Activated B cell treated with CpG ODN at 0.5 μM for 24 hours (primary cell): ENCODE results near the gene C17orf58. TPM values are rescaled to one million over a fixed set of nuclear protein-coding genes. Genes with fewer than 3 reads are reported as not detected.

ENCODE experiments used
- ATAC-seq: fragments of 200-7000 bp; cut with Tn5 transposase; one replicate; pipeline ENCODE4 v1.10.0; 2021; ENCODE audit warnings: low read depth, mild to moderate bottlenecking, moderate library complexity
- CTCF ChIA-PET: fragments of 350-600 bp; sonication (Branson Sonifier 250); formaldehyde crosslinking; loops from one replicate; lab custom pipeline; 2021; ENCODE audit warnings: antibody characterized with exemption; lab: Charles Lee
- POLR2A ChIA-PET: fragments of 350-600 bp; sonication (Branson Sonifier 250); formaldehyde crosslinking; loops from one replicate; lab custom pipeline; 2021; ENCODE audit warnings: antibody characterized with exemption; lab: Charles Lee
- DNase-seq: peaks from one replicate; pipeline ENCODE4 v3.0.0; 2022
- H3K27ac Mint-ChIP-seq: one replicate; pipeline ENCODE4 v1.8.0; 2020; ENCODE audit warnings: mixed read lengths
- H3K27me3 Mint-ChIP-seq: one replicate; pipeline ENCODE4 v1.8.0; 2021; ENCODE audit warnings: mixed read lengths
- H3K36me3 Mint-ChIP-seq: one replicate; pipeline ENCODE4 v1.8.0; 2021; ENCODE audit warnings: low read depth, mixed read lengths
- H3K4me1 Mint-ChIP-seq: one replicate; pipeline ENCODE4 v1.8.0; 2021; ENCODE audit warnings: mixed read lengths
- H3K4me3 Mint-ChIP-seq: one replicate; pipeline ENCODE4 v1.8.0; 2020; ENCODE audit warnings: mild to moderate bottlenecking, mixed read lengths
- H3K9me3 Mint-ChIP-seq: one replicate; pipeline ENCODE4 v1.8.0; 2020; ENCODE audit warnings: mixed read lengths
- intact Hi-C: fragments of 100-400 bp; cut with micrococcal nuclease; formaldehyde crosslinking; loops from one replicate; pipeline ENCODE4 v1.15.1; 2024
- total RNA-seq: library from RNA; stranded (reverse); gene quantifications from 2 replicates; pipeline ENCODE4 v1.2.3, GENCODE V29; 2022
- TF ChIP-seq, protein P1 (sequence below): fragments of 200-600 bp; IDR thresholded peaks from one replicate; pipeline ENCODE4 v1.8.0; 2022; ENCODE audit warnings: antibody characterized with exemption, mild to moderate bottlenecking

The C17orf58 gene
- total RNA-seq, 1 donor from 2014 or later: 4.3 TPM

DNA sequence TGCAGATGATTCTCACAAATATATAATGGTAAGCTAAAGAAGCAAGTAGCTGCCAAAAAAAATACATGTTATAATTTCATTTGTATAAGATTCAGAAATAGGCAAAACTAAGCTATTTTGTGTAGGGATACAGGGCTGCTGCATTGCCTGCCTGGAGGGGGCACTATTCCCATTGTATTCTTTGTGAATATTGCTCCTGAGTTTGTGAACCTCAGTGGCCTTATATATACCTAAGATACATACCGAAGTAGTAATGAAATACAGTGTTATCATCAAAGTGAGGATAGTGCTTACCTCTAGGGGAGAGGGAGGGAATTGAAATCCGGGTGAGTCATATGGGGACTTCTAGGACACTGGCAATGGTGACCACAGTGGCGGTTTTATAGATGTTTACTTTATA lies 53.5 kb downstream of the C17orf58 start:
- intact Hi-C loops: no loop called here
- DNase-seq (no peak), ATAC-seq (no peak)
- H3K4me1 Mint-ChIP-seq: no peaks in the 10 kb centered on the region
- H3K27me3 Mint-ChIP-seq: no peaks in the 10 kb centered on the region
- H3K4me3 Mint-ChIP-seq: no peak overlapping the region
- no peaks in the 10 kb centered on the region for H3K9me3 Mint-ChIP-seq
- no peak overlapping the region for H3K27ac Mint-ChIP-seq
- ChIA-PET CTCF (interaction anchor here (0.9 to 1.2 kb wide), 5 partner anchors 17 to 520 kb away, joined by 3 to 5 read pairs (median 4); no protein-coding TSS in a partner anchor), POLR2A (no interaction called here)
- H3K36me3 Mint-ChIP-seq: peaks cover 89% of the 10 kb centered on the region
- TF ChIP-seq, protein P1, sequence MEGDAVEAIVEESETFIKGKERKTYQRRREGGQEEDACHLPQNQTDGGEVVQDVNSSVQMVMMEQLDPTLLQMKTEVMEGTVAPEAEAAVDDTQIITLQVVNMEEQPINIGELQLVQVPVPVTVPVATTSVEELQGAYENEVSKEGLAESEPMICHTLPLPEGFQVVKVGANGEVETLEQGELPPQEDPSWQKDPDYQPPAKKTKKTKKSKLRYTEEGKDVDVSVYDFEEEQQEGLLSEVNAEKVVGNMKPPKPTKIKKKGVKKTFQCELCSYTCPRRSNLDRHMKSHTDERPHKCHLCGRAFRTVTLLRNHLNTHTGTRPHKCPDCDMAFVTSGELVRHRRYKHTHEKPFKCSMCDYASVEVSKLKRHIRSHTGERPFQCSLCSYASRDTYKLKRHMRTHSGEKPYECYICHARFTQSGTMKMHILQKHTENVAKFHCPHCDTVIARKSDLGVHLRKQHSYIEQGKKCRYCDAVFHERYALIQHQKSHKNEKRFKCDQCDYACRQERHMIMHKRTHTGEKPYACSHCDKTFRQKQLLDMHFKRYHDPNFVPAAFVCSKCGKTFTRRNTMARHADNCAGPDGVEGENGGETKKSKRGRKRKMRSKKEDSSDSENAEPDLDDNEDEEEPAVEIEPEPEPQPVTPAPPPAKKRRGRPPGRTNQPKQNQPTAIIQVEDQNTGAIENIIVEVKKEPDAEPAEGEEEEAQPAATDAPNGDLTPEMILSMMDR: no peak

Other genes starting within 250 kb of the C17orf58 start
- 166 and 174 TPM in 2 replicates for gene BPTF, start 171.0 kb downstream of the C17orf58 start, total RNA-seq
- 49.5 and 49.9 TPM in 2 replicates for gene KPNA2, start 39.3 kb upstream of the C17orf58 start, total RNA-seq